ENCODE measurements around the gene KCNC3. TPM values are rescaled to one million over a fixed set of nuclear protein-coding genes. Genes with fewer than 3 reads are reported as not detected.

The KCNC3 gene
- total RNA-seq, 2 donors from 2014 or later = 1.9 to 25.8 TPM

Other genes with a start within 250 kb of the KCNC3 start
- gene IZUMO2, start 166.1 kb downstream of the KCNC3 start, total RNA-seq = not detected
- gene MYH14, start 125.8 kb downstream of the KCNC3 start, total RNA-seq = not detected
- 10 to 100 TPM in 1 of 2 donors, 1 to 10 TPM in 1; 2.4 to 12.4 TPM for gene NAPSA, start 36.3 kb upstream of the KCNC3 start, total RNA-seq
- 10 to 100 TPM; 84.5 to 91.9 TPM for gene NR1H2, start 47.1 kb upstream of the KCNC3 start, total RNA-seq
- gene POLD1, start 55.0 kb upstream of the KCNC3 start, total RNA-seq = 100 to 1,000 TPM in 1 of 2 donors, 10 to 100 TPM in 1; 80.0 to 246 TPM
- 1 to 10 TPM in 1 of 2 donors, under 1 TPM in 1; 0.38 to 4.2 TPM for gene SPIB, start 89.6 kb upstream of the KCNC3 start, total RNA-seq
- under 1 TPM in 1 of 2 donors, not detected in 1; 0.50 TPM for gene MYBPC2, start 103.5 kb upstream of the KCNC3 start, total RNA-seq
- gene EMC10, start 147.1 kb upstream of the KCNC3 start, total RNA-seq = 100 to 1,000 TPM in 1 of 2 donors, 10 to 100 TPM in 1; 84.1 to 106 TPM
- gene GARIN5A, start 147.5 kb upstream of the KCNC3 start, total RNA-seq = 1 to 10 TPM in 1 of 2 donors, not detected in 1; 1.1 TPM
- gene JOSD2, start 181.8 kb upstream of the KCNC3 start, total RNA-seq = 10 to 100 TPM; 39.8 to 46.0 TPM
- not detected for gene ASPDH, start 184.5 kb upstream of the KCNC3 start, total RNA-seq
- not detected for gene LRRC4B, start 239.1 kb upstream of the KCNC3 start, total RNA-seq

Data from natural killer cell treated with Interleukin-12 subunit alpha and Interleukin-12 subunit beta and Interleukin-15 and Interleukin-18, amount 100 ng/mL, for 72 hours (primary cell).